GM21786 (cell line): Measurements from ENCODE around the gene MEG3.
"Not testable (repeated sequence)": the region's sequence is repeated elsewhere in the genome, so short reads cannot be mapped to it uniquely, and the experiment has no call there.

ENCODE experiments used
- ATAC-seq: cut with Tn5 transposase; IDR thresholded peaks from one replicate; pipeline ENCODE4 v1.9.1; 2021; ENCODE audit not compliant: unreplicated experiment

The MEG3 gene

GRCh38 chr14:100813291-100813690 lies 12.6 kb upstream of the MEG3 start:
- no peak for ATAC-seq

GRCh38 chr14:100815478-100816285 lies 10.2 kb upstream of the MEG3 start:
- no peak for ATAC-seq

- ATAC-seq: no peak
Measured at GRCh38 chr14:100816286-100816949, 9.5 kb upstream of the MEG3 start.

- no peak for ATAC-seq
Measured at GRCh38 chr14:100816950-100817901, 8.7 kb upstream of the MEG3 start.

- ATAC-seq: no peak
Measured at GRCh38 chr14:100818221-100818699, 7.7 kb upstream of the MEG3 start.

- ATAC-seq: not testable (repeated sequence)
Measured at GRCh38 chr14:100818923-100819322, 7.0 kb upstream of the MEG3 start.

- ATAC-seq: no peak
Measured at GRCh38 chr14:100819453-100819828, 6.5 kb upstream of the MEG3 start.

GRCh38 chr14:100819829-100820475 lies 6.0 kb upstream of the MEG3 start:
- no peak for ATAC-seq

- no peak for ATAC-seq
Measured at GRCh38 chr14:100820957-100821356, 5.0 kb upstream of the MEG3 start.

- ATAC-seq: no peak
Measured at GRCh38 chr14:100822013-100822412, 3.9 kb upstream of the MEG3 start.

GRCh38 chr14:100822532-100823296 lies 3.2 kb upstream of the MEG3 start:
- ATAC-seq: no peak

GRCh38 chr14:100823413-100824080 lies 2.4 kb upstream of the MEG3 start:
- no peak for ATAC-seq

GRCh38 chr14:100824091-100824551 lies 1.8 kb upstream of the MEG3 start:
- no peak for ATAC-seq

GRCh38 chr14:100824901-100825712 lies 811 bp upstream of the MEG3 start:
- no peak for ATAC-seq

- ATAC-seq: no peak
Measured at GRCh38 chr14:100826391-100827100, 628 bp downstream of the MEG3 start.

- ATAC-seq: no peak
Measured at GRCh38 chr14:100827101-100828021, 1.4 kb downstream of the MEG3 start.
